ENCODE measurements around the gene LAMTOR2.

- TF ChIP-seq CTCF (conservative IDR thresholded peaks at IDR 0.05; ENCODE audit: low read depth, low read length): no peak
- no peak for TF ChIP-seq RFX5 (IDR thresholded peaks at IDR 0.05; ENCODE audit: low read depth, low read length)
- TF ChIP-seq POLR2A (IDR thresholded peaks at IDR 0.05; ENCODE audit: low read depth, low read length): no peak
- no peak for TF ChIP-seq RAD21 (IDR thresholded peaks at IDR 0.05; ENCODE audit: low read length)
These were observed 12.7 kb downstream of the LAMTOR2 start for GRCh38 chr1:156067262-156067661.
